ENCODE data around the gene TMEM154.

DNA sequence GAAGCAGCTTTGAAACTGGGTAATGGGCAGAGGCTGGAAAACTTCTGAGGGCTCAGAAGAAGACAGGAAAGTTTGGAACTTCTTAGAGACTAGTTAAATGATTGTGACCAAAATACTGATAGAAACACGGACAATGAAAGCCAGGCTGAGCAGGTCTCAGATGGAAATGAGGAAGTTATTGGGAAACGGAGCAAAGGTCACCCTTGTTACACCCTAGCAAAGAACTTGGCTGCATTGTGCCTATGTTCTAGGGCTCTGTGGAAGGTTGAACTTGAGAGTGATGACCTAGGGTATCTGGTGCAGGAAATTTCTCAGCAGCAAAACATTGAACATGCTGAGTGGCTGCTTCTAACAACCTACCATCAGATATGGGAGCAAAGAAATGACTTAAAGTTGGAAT lies 93.1 kb downstream of the TMEM154 start:
- TF ChIP-seq, protein P1, sequence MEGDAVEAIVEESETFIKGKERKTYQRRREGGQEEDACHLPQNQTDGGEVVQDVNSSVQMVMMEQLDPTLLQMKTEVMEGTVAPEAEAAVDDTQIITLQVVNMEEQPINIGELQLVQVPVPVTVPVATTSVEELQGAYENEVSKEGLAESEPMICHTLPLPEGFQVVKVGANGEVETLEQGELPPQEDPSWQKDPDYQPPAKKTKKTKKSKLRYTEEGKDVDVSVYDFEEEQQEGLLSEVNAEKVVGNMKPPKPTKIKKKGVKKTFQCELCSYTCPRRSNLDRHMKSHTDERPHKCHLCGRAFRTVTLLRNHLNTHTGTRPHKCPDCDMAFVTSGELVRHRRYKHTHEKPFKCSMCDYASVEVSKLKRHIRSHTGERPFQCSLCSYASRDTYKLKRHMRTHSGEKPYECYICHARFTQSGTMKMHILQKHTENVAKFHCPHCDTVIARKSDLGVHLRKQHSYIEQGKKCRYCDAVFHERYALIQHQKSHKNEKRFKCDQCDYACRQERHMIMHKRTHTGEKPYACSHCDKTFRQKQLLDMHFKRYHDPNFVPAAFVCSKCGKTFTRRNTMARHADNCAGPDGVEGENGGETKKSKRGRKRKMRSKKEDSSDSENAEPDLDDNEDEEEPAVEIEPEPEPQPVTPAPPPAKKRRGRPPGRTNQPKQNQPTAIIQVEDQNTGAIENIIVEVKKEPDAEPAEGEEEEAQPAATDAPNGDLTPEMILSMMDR (conservative IDR thresholded peaks at IDR 0.05; ENCODE audit: low read depth, low read length) = no peak
- TF ChIP-seq EZH2phosphoT487 (IDR thresholded peaks at IDR 0.05; ENCODE audit: borderline replicate concordance, low read length) = no peak

Data from PC-3 (cell line).